Parathyroid adenoma (tissue), 2 donors: ENCODE data around the gene PANX3.

Experiments
- H2AFZ ChIP-seq: fragments of 300-600 bp; sonication (generic); one replicate; pipeline ENCODE4 v1.7.0; 2017; ENCODE audit warnings: antibody characterized with exemption, mild to moderate bottlenecking
- H3K27ac ChIP-seq: fragments of 300-600 bp; sonication (generic); one replicate; pipeline ENCODE4 v1.7.0; 2017
- H3K27me3 ChIP-seq: fragments of 300-600 bp; sonication (generic); one replicate; pipeline ENCODE4 v1.7.0; 2017; ENCODE audit warnings: low read length; ENCODE audit not compliant: control insufficient read depth, insufficient read depth
- H3K36me3 ChIP-seq: fragments of 300-600 bp; sonication (generic); one replicate; pipeline ENCODE4 v1.7.0; 2017; ENCODE audit warnings: low read length; ENCODE audit not compliant: control insufficient read depth, insufficient read depth
- H3K4me1 ChIP-seq: fragments of 300-600 bp; sonication (generic); one replicate; pipeline ENCODE4 v1.7.0; 2017; ENCODE audit warnings: control low read depth
- H3K4me2 ChIP-seq: fragments of 300-600 bp; sonication (generic); one replicate; pipeline ENCODE4 v1.7.0; 2017; ENCODE audit warnings: low read length
- H3K4me3 ChIP-seq: fragments of 300-600 bp; sonication (generic); one replicate; pipeline ENCODE4 v1.7.0; 2017; ENCODE audit warnings: low read depth, low read length
- H3K79me2 ChIP-seq: fragments of 300-600 bp; sonication (generic); one replicate; pipeline ENCODE4 v1.7.0; 2017; ENCODE audit warnings: control low read depth
- H3K9ac ChIP-seq: fragments of 300-600 bp; sonication (generic); one replicate; pipeline ENCODE4 v1.7.0; 2017; ENCODE audit warnings: mild to moderate bottlenecking
- H3K9me3 ChIP-seq: fragments of 300-600 bp; sonication (generic); one replicate; pipeline ENCODE4 v1.7.0; 2017; ENCODE audit warnings: low read length; ENCODE audit not compliant: control insufficient read depth
- CTCF ChIP-seq: fragments of 300-600 bp; sonication (generic); IDR thresholded peaks from one replicate; pipeline ENCODE4 v1.7.0; 2017; ENCODE audit warnings: antibody characterized with exemption, mild to moderate bottlenecking
- donor health status: primary hyperparathyroidism.

The PANX3 gene

GRCh38 chr11:124591430-124591829 lies 19.8 kb upstream of the PANX3 start:
- Histone ChIP-seq H3K27me3 (no peaks in the 10 kb centered on the region), H3K4me2 (no peak overlapping the region), H3K9me3 (no peaks in the 10 kb centered on the region), H3K4me3 (no peak overlapping the region), H3K4me1 (no peaks in the 10 kb centered on the region), H3K79me2 (no peaks in the 10 kb centered on the region), H3K9ac (no peak overlapping the region), H3K36me3 (no peaks in the 10 kb centered on the region), H2AFZ (no peak overlapping the region), H3K27ac (no peak overlapping the region)
- TF ChIP-seq CTCF = no peak

GRCh38 chr11:124592627-124593026 lies 18.6 kb upstream of the PANX3 start:
- Histone ChIP-seq H3K4me1 (no peaks in the 10 kb centered on the region), H2AFZ (no peak overlapping the region), H3K9ac (no peak overlapping the region), H3K36me3 (no peaks in the 10 kb centered on the region), H3K79me2 (no peaks in the 10 kb centered on the region), H3K9me3 (no peaks in the 10 kb centered on the region), H3K27ac (no peak overlapping the region), H3K27me3 (no peaks in the 10 kb centered on the region), H3K4me2 (no peak overlapping the region), H3K4me3 (no peak overlapping the region)
- no peak for TF ChIP-seq CTCF

- Histone ChIP-seq H3K4me2 (no peak overlapping the region), H3K9me3 (no peaks in the 10 kb centered on the region), H3K4me1 (no peaks in the 10 kb centered on the region), H3K4me3 (no peak overlapping the region), H3K79me2 (no peaks in the 10 kb centered on the region), H3K36me3 (no peaks in the 10 kb centered on the region), H3K27ac (no peak overlapping the region), H3K9ac (no peak overlapping the region), H3K27me3 (no peaks in the 10 kb centered on the region), H2AFZ (no peak overlapping the region)
- no peak for TF ChIP-seq CTCF
These were observed 15.9 kb upstream of the PANX3 start for GRCh38 chr11:124595302-124595701.

GRCh38 chr11:124597626-124598025 lies 13.6 kb upstream of the PANX3 start:
- H3K9me3 ChIP-seq = no peaks in the 10 kb centered on the region
- no peaks in the 10 kb centered on the region for H3K27me3 ChIP-seq
- H3K4me2 ChIP-seq = no peak overlapping the region
- no peaks in the 10 kb centered on the region for H3K36me3 ChIP-seq
- H3K79me2 ChIP-seq = no peaks in the 10 kb centered on the region
- H2AFZ ChIP-seq = no peak overlapping the region
- H3K27ac ChIP-seq = no peak overlapping the region
- TF ChIP-seq CTCF = no peak
- H3K4me1 ChIP-seq = no peaks in the 10 kb centered on the region
- H3K9ac ChIP-seq = no peak overlapping the region
- no peak overlapping the region for H3K4me3 ChIP-seq

- no peak overlapping the region for H2AFZ ChIP-seq
- H3K9ac ChIP-seq = no peak overlapping the region
- no peaks in the 10 kb centered on the region for H3K27me3 ChIP-seq
- no peaks in the 10 kb centered on the region for H3K9me3 ChIP-seq
- no peak overlapping the region for H3K4me2 ChIP-seq
- no peaks in the 10 kb centered on the region for H3K36me3 ChIP-seq
- H3K4me3 ChIP-seq = no peak overlapping the region
- TF ChIP-seq CTCF = no peak
- no peaks in the 10 kb centered on the region for H3K4me1 ChIP-seq
- H3K27ac ChIP-seq = no peak overlapping the region
- H3K79me2 ChIP-seq = no peaks in the 10 kb centered on the region
These were observed 10.5 kb upstream of the PANX3 start for GRCh38 chr11:124600621-124601320.
